SH-SY5Y (cell line): ENCODE results near the gene CHN2.

ENCODE experiments used
- GATA2 ChIP-seq: IDR thresholded peaks from 2 replicates; pipeline ENCODE4 v1.6.1; 2011; ENCODE audit warnings: mild to moderate bottlenecking, low read depth, low read length
- GATA3 ChIP-seq: IDR thresholded peaks from 2 replicates; pipeline ENCODE4 v1.6.1; 2011; ENCODE audit warnings: low read depth, mild to moderate bottlenecking, low read length, moderate library complexity

CHN2 gene

DNA sequence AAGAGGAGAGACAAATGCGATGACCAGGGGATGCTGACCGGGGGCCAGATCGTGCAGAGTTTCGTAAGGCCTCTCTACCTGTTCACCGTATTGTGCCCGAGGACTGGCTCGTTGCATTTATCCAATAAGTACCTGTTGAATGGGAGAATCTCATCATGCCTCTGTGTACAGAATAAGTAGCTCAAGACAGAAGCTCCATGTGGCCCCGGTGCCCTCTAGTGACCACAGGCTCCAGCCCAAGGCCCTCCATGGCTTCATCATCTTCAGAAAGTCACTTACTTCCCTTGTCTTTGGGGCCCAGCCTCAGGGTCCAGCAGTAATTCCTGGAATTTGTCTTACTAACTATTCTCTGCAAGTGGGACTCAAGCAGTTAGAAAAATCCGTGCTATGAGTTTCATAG is 151.0 kb downstream of the CHN2 start:
- no peak for TF ChIP-seq GATA3
- no peak for TF ChIP-seq GATA2

DNA sequence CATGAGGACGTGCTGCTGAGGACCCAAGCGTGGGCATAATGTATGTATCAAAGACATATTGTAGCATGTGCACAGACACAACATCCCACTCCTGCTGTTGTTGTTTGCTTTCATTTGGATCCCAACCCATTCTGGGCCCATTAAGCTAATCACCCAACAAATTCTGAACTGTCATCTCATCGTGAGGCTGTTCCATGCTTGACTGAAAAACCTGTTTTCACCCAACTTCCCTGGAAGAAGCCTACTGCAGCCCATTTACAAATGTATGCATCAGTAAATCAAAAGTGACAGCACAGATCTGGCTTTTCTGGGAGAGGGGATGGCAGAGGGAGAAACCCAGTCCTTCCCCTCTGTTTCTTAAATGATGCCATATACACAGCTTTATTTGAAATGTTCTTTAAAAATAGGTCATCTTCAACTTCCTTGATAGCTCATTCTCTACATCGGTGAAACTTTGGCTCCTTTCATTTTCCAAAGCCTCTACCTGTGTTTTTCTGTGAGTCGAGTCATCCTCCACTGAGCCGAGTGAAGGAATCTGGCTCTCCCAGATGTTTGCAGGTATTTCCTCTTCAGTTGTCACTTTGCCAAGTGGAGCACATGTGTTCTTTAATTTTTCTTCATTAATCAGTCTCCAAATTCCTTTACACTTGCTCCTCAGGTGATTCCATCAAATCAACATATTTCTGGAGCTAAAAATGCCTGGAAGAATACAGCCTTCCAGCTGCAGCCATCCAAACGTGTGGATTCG is 151.8 kb downstream of the CHN2 start:
- no peak for TF ChIP-seq GATA2
- TF ChIP-seq GATA3: no peak

DNA sequence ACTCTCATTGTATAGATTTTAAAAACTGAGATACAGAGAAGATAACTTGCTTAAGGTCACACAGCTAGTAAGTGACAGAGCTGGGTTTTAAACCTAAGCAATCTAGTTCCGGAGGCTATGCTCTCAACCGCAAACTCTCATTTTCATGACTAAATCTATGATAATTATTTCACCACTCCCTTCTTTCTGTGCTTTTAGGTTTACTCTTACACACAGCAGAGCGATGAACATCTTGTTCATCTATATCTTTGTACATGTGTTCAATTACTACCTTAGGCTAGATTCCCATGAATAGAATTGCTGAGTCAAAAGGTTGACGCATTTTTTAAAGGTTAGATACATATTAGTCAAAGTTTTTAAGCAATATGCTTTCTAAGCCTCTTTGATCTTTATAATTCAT is 154.8 kb downstream of the CHN2 start:
- no peak for TF ChIP-seq GATA3
- no peak for TF ChIP-seq GATA2

DNA sequence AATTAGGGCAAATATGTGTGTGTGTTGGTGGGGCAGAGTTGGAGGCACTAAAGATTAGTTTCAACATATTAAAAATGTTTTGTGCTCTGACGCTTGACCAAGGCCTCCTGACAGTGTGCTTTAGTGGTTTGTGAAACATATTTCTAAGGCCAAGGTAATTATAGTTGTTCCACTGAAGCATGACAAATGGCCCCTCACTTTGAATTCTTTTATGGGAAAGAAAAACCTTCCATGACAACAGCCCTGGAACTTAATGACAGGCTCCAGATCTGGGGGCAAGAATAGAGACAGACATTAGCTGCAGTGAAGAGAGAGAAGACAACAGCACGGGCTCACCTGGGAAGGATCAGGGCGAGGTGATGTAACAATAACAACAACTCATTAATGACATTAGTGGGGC is 155.8 kb downstream of the CHN2 start:
- no peak for TF ChIP-seq GATA2
- no peak for TF ChIP-seq GATA3

DNA sequence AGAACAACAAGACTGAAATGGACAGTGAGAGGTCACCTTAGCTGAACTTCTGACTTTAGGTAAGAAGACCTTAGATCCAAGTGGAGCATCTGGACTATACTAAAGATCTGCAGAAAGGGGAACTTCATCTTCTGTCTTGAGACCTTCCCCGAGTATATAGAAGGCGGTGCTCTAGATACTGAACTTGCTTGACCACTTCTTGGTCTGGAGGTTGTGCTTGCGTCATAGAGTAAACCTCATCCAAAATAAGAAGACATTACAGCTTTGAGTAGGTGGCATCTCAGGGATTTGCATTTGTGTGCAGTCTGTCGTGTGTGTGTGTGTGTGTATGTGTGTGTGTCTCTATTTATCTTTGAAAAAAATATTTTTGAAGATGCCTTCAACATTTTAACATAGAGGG is 157.5 kb downstream of the CHN2 start:
- no peak for TF ChIP-seq GATA2
- TF ChIP-seq GATA3: no peak

DNA sequence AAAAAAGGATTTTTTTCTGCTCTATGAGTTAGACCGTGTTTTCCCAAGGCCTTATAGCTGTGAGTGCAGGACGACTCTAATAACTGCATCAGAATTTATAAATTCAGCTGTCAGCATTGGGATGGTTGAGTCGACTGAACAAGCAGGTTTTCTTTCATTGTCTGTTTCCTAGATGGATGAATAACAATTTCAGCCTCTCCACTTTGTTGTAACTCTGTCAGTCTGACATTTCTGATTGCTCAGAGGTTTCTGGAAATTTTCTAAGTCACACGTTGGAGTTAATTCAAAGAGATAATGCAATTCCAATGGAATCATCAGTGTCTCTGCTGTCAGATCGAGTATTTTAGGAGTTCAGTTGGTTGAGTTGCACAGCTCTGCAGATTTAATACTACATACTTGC is 159.2 kb downstream of the CHN2 start:
- TF ChIP-seq GATA3: no peak
- TF ChIP-seq GATA2: no peak

DNA sequence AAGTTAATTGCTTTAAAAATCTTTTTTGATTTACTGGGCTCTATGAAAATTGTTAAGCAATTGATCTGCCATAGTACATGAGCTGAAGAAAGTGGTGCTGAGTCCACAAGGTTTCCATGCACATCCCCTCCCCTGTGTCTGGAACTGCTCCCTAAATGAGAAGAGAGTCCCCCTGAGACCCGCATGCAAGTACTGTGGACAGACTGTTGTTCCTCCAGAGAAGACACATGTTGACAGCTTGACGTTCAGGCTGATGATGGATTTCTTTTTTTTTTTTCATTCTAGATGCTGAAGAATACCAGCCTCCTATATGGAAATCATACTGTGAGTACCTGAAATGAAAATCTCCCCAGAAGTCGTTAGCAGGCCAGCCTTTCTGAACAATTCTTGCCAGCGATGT is 159.8 kb downstream of the CHN2 start:
- TF ChIP-seq GATA2: no peak
- TF ChIP-seq GATA3: no peak

DNA sequence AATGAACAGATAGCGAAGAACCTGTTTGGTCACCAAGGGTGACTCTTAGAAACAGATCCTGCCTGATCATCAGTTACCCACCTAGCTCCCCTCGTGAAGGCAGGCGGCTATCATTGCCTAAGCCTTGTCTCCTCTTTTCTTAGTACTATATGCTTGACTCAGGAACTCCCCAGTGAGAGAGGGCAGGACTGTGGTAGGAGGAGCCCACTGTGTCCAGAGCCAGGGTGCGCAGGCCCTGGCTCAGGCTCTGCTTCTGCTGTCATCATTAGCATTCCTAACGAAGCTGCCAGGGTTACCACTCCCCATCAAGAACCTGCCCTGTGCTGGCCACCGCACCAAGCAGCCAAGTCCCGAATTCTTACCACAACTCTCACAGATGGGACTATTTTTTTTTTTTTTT is 160.8 kb downstream of the CHN2 start:
- no peak for TF ChIP-seq GATA2
- TF ChIP-seq GATA3: no peak

DNA sequence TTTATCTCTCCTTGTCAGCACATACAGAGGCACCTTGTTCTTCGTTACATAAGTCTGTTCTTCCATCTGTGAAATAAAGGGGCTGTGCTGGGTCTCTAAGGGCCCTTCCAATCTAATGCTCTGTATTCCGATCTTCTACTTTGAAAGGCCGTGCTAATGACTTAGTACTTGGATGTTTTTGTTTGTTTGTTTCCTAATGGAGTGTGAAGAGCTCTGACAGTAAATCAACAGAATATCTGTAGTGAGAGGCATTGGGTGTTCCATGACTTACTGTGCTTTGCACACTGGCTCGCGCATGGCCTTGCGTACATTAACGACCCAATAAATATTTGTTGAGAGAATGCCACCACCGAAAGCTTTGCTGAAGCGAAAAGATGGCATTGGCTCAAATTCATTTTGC is 162.1 kb downstream of the CHN2 start:
- TF ChIP-seq GATA2: no peak
- no peak for TF ChIP-seq GATA3

DNA sequence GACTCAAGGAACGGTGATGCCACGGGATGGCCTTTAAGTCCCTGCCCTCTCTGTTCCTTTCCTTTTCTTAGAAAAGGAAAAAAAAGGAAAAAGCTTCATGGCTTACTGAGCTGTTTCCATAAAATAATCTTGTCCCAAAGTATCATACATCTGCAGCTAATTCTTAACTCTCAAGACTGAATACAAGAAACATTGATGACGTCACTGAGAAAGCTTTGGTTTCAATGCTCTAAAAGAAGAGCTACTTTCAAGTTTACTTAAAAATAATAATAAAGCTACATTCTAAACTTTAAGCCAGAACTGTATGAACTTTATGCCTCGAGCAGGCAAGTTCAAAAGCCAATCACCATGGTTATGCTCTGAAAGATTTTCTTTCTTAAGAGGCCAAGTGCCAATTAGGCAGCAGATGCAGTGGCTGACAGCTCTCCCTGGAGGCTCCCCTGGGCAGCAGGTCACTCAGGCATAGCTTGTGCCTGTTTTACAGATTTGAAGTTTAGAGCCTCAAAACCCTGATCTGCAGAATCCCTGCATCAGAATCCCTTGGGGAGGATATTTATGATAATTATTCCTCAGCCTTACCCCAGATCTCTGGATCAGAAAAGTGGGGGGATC is 165.0 kb downstream of the CHN2 start:
- no peak for TF ChIP-seq GATA2
- TF ChIP-seq GATA3: no peak

DNA sequence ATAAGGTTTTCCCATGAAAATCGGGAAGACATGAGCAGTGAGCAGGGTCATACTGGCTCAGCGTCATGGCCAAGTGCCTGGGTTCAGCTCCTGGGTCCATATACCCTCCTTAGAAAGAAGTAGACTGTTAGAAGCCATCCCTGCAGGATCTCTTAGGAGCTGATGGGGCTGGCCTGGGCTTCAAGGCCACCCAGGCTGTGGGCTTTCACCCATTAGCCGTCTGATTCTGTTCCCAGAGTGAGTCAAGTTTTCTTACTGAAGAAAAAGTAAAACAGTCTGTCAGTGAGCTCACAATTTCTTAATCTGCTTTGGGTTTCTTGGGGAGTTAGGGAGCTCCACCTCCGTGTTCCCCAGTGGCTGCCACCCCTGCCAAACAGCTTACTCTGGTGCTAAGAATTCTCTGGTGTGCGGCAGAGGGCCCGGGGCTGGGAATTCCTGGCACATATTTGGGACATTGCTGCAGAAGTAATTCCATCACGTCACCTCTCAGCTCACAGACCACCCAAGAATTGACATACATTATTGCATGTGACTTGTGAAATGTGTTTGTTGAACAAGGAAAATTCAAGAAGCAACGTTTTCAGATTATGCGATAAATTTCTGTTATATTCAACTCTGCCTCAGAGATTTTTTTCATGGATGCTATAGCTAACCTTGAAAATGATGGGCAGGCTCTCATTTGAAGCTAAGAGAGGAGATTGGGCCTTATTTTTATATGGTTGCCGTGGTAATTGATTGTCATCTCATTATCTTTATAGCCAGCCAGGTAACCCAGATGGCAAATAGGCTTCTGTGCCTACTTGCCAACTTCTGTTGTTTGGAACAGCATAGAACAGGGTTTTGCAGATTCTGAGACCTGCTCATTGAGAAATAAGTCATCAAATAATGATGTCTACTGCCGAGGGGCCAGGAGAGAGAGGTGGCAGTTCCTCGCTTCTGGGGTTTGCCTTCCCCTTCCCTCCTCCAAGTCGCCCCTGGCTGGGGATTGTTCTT is 166.4 kb downstream of the CHN2 start:
- TF ChIP-seq GATA2: no peak
- no peak for TF ChIP-seq GATA3

DNA sequence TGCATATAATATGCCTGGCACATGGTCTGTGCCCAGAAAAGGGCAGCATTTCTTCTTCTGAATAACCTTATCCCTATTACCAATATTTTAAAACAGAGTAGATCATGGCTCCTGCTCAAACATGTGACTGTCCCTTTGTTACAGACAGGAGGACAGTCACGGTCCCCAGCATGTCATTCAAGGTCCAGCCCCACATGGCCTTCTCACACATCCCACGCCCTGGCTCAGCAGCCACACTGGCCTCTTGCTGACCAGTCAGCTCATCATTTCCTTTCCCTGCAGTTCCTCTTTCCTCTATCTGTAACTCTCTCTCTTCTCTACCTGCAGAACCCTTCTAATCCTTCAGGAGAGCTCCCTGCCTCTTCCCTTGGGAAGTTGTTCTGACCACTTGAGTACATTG is 167.8 kb downstream of the CHN2 start:
- no peak for TF ChIP-seq GATA3
- TF ChIP-seq GATA2: no peak

DNA sequence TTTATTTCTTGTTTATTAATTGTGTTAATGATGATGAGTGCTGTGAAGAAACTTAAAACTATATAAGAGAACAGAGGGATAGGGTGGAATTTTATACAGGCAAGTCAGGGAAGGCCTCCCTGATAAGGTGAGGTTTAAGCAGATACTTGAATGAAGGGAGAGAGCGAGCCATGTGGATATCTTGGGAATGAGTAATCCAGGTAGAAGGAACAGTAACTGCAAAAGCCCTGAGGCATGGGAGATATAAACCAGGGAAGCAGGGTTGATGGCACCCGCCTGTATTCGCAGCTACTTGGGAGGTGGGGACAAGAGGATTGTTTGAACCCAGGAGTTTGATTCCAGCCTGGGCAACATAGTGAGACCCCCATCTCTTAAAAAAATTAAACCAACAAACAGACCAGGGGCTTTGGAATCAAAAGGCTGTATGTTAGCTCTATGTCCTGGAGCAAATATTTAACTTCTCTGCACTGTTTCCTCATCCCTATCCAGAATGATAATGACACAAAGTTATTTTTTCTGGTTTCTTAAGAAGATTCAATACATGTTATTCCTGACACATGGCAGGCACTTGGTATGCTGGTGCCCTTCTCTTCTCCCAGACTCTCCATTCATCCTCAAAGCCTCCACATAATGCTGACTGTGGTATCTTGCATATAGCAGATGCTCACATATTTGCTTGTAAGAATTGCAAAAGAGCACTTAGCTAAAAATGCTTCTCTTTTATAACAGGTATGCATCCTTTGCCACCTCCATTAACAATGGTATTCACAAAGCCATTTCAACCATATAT is 169.3 kb downstream of the CHN2 start:
- TF ChIP-seq GATA3 (no peak), GATA2 (no peak)

DNA sequence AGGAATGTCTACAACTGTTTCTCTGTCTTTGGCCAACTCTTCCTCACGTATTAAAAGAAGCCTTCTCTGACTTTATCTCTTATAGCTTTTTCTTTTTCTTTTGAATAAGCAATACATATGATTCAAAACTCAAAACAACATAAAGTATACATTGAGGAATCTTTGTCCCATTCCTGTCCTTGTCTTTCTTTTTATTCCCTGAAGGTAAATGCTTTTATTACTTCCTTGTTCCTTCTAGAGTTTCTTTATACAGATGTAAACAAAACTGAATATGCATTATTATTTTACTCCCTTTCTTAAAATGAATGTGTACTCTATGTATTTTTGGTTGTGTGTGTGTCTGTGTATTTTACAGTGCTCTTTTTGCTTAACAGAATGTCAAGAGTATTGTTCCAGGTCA is 170.1 kb downstream of the CHN2 start:
- TF ChIP-seq GATA3 (no peak), GATA2 (no peak)

DNA sequence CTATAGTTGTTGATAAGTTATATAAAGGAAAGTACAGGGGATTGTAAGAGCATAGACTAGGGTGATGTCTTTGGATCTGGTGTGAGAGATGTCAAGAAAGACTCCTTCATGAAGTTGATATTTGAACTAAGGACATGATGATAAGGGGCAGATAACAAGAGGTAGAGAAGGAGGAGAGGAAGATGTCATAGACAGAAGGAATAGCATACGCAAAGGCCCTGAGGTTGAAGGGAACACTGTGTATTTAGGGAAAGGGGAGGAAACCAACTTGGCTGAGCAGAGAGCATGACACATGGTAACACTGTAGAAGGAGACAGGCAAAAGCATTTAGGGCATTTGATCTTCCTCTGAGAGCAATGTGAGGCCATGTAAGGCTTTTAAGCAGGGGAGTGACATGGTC is 170.8 kb downstream of the CHN2 start:
- no peak for TF ChIP-seq GATA3
- TF ChIP-seq GATA2: no peak
